HEK293 (cell line): Measurements from ENCODE around the gene AGAP1.

Source experiments
- BCL11A ChIP-seq: fragments of 450-650 bp; formaldehyde crosslinking; IDR thresholded peaks from 2 replicates; pipeline ENCODE4 v1.5.1; 2016; ENCODE audit warnings: low read depth, missing biosample characterization, missing genetic modification characterization
- REST ChIP-seq: fragments of 450-650 bp; formaldehyde crosslinking; IDR thresholded peaks from 2 replicates; pipeline ENCODE4 v1.5.1; 2016; ENCODE audit warnings: missing biosample characterization, missing genetic modification characterization
- TCF7L2 ChIP-seq: IDR thresholded peaks from 2 replicates; pipeline ENCODE4 v1.6.1; 2011; ENCODE audit warnings: low read depth, mild to moderate bottlenecking, inconsistent platforms, low read length, moderate library complexity, borderline replicate concordance
- ZBTB7A ChIP-seq: fragments of 450-650 bp; formaldehyde crosslinking; IDR thresholded peaks from 2 replicates; pipeline ENCODE4 v1.5.1; 2016; ENCODE audit warnings: low read depth, missing biosample characterization, missing genetic modification characterization
- ZNF10 ChIP-seq: fragments of 450-650 bp; formaldehyde crosslinking; IDR thresholded peaks from 2 replicates; pipeline ENCODE4 v1.5.1; 2017; ENCODE audit warnings: missing biosample characterization, missing genetic modification characterization
- ZNF112 ChIP-seq: fragments of 450-650 bp; formaldehyde crosslinking; IDR thresholded peaks from 2 replicates; pipeline ENCODE4 v1.5.0; 2017; ENCODE audit warnings: missing biosample characterization, missing genetic modification characterization
- ZNF138 ChIP-seq: fragments of 450-650 bp; formaldehyde crosslinking; IDR thresholded peaks from 2 replicates; pipeline ENCODE4 v1.5.1; 2016; ENCODE audit warnings: missing biosample characterization, missing genetic modification characterization, borderline replicate concordance
- ZNF324 ChIP-seq: fragments of 450-650 bp; formaldehyde crosslinking; IDR thresholded peaks from 2 replicates; pipeline ENCODE4 v1.5.1; 2016; ENCODE audit warnings: missing biosample characterization, missing genetic modification characterization
- ZNF501 ChIP-seq: fragments of 450-650 bp; formaldehyde crosslinking; IDR thresholded peaks from 2 replicates; pipeline ENCODE4 v1.5.1; 2016; ENCODE audit warnings: missing biosample characterization, missing genetic modification characterization
- ZNF560 ChIP-seq: fragments of 450-650 bp; formaldehyde crosslinking; IDR thresholded peaks from 2 replicates; pipeline ENCODE4 v1.5.1; 2017; ENCODE audit warnings: missing biosample characterization, missing genetic modification characterization, borderline replicate concordance
- ZNF624 ChIP-seq: fragments of 450-650 bp; formaldehyde crosslinking; IDR thresholded peaks from 2 replicates; pipeline ENCODE4 v1.5.1; 2017; ENCODE audit warnings: missing biosample characterization, missing genetic modification characterization
- ZSCAN30 ChIP-seq: fragments of 450-650 bp; IDR thresholded peaks from 2 replicates; pipeline ENCODE4 v1.5.1; 2018; ENCODE audit warnings: missing biosample characterization, mild to moderate bottlenecking, missing genetic modification characterization, moderate library complexity
- TF ChIP-seq, protein P1 (sequence below): fragments of 450-650 bp; formaldehyde crosslinking; IDR thresholded peaks from 2 replicates; pipeline ENCODE4 v1.5.1; 2016; ENCODE audit warnings: missing biosample characterization, missing genetic modification characterization
- TF ChIP-seq, protein P2 (sequence below): fragments of 450-650 bp; formaldehyde crosslinking; IDR thresholded peaks from 2 replicates; pipeline ENCODE4; 2016; ENCODE audit warnings: missing biosample characterization, missing genetic modification characterization

DNA sequence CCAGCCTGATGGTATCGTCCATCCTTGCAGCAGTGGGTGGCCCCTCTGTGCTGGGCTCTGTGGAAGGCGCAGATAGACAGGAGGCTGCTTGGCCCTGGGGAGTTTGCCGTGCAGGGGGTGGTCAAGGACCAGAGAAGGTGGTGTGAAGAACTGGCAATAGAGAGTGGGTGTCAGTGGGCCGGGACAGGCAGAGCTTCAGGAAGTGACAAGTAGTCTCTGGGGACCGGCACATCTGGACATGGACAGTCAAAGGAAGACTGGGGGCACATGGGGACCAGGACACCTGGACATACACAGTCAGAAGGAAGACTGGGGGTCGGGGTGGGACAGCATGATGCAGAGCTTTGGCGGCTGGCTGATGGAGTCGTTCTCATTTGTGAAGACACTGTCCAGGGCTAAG is 335.9 kb downstream of the AGAP1 start:
- no peak for TF ChIP-seq ZNF138
- no peak for TF ChIP-seq ZSCAN30 (tag by site-specific recombination)
- TF ChIP-seq, protein P1, sequence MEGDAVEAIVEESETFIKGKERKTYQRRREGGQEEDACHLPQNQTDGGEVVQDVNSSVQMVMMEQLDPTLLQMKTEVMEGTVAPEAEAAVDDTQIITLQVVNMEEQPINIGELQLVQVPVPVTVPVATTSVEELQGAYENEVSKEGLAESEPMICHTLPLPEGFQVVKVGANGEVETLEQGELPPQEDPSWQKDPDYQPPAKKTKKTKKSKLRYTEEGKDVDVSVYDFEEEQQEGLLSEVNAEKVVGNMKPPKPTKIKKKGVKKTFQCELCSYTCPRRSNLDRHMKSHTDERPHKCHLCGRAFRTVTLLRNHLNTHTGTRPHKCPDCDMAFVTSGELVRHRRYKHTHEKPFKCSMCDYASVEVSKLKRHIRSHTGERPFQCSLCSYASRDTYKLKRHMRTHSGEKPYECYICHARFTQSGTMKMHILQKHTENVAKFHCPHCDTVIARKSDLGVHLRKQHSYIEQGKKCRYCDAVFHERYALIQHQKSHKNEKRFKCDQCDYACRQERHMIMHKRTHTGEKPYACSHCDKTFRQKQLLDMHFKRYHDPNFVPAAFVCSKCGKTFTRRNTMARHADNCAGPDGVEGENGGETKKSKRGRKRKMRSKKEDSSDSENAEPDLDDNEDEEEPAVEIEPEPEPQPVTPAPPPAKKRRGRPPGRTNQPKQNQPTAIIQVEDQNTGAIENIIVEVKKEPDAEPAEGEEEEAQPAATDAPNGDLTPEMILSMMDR (tag by site-specific recombination) = no peak
- no peak for TF ChIP-seq ZNF112
- no peak for TF ChIP-seq BCL11A (tag by site-specific recombination)
- TF ChIP-seq TCF7L2 = no peak
- TF ChIP-seq ZNF10 = no peak
- TF ChIP-seq ZNF624 = no peak
- TF ChIP-seq ZNF324 (tag by site-specific recombination) = no peak
- no peak for TF ChIP-seq ZNF560 (tag by site-specific recombination)
- TF ChIP-seq, protein P2, sequence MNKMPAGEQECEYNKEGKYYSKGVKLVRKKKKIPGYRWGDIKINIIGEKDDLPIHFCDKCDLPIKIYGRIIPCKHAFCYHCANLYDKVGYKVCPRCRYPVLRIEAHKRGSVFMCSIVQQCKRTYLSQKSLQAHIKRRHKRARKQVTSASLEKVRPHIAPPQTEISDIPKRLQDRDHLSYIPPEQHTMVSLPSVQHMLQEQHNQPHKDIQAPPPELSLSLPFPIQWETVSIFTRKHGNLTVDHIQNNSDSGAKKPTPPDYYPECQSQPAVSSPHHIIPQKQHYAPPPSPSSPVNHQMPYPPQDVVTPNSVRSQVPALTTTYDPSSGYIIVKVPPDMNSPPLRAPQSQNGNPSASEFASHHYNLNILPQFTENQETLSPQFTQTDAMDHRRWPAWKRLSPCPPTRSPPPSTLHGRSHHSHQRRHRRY (tag by site-specific recombination) = no peak
- no peak for TF ChIP-seq REST
- no peak for TF ChIP-seq ZNF501 (tag by site-specific recombination)
- TF ChIP-seq ZBTB7A (tag by site-specific recombination) = no peak
